ENCODE data around the gene MACROD2. TPM values are rescaled to one million over a fixed set of nuclear protein-coding genes. Genes with fewer than 3 reads are reported as not detected.

MACROD2 gene
- polyA plus RNA-seq, 1 donor (not counting 4 experiments of a cell fraction or from before 2014, with no cell fraction given) = 0.71 TPM

DNA sequence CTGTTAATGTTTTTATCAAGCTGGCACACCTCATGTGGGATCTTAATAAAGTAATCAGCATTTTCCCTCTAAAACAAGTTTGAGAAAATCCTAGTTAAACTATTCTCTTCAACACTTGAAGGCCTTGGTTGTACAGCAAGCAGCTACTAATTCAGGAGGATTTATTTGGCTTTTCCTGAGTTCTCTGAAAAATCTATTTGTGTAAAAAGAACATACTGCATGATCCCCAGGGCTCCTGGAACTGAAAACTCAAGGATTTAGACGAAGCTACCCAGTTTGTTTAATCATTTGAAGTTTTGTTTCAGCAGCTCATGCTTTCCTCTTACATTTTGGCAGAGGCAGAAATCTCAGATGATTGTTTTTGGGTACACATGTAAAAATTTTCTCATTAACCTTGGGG, 651.7 kb downstream of the MACROD2 start:
- H3K4me2 ChIP-seq (ENCODE audit: control insufficient read depth, extremely low read depth, insufficient read depth, low read depth, low read length) = no peak overlapping the region
- H3K4me1 ChIP-seq (ENCODE audit: control insufficient read depth, extremely low read depth, insufficient read depth, low read length) = no peaks in the 10 kb centered on the region
- no peak overlapping the region for H2AFZ ChIP-seq (ENCODE audit: control insufficient read depth, low read length)
- no peaks in the 10 kb centered on the region for H3K36me3 ChIP-seq (ENCODE audit: control insufficient read depth in 2 of 2, extremely low read depth in 1 of 2, insufficient read depth in 2 of 2, low read length in 2 of 2)
- H3K4me3 ChIP-seq (ENCODE audit: control insufficient read depth in 2 of 3, extremely low read depth in 1 of 3, insufficient read depth in 2 of 3, low read depth in 1 of 3, low read length in 3 of 3) = no peak overlapping the region
- no peaks in the 10 kb centered on the region for H3K27me3 ChIP-seq (ENCODE audit: control insufficient read depth, extremely low read depth, insufficient read depth, low read length)
- no peak for DNase-seq (ENCODE audit: low read depth, low spot score)
- no peak overlapping the region for H3K9ac ChIP-seq (ENCODE audit: control insufficient read depth, extremely low read depth, insufficient read depth, low read length)
- no peaks in the 10 kb centered on the region for H4K20me1 ChIP-seq (ENCODE audit: control insufficient read depth, extremely low read depth, insufficient read depth, low read length)
- H3K79me2 ChIP-seq (ENCODE audit: control insufficient read depth, insufficient read depth, low read length) = no peaks in the 10 kb centered on the region
- TF ChIP-seq, protein P1, sequence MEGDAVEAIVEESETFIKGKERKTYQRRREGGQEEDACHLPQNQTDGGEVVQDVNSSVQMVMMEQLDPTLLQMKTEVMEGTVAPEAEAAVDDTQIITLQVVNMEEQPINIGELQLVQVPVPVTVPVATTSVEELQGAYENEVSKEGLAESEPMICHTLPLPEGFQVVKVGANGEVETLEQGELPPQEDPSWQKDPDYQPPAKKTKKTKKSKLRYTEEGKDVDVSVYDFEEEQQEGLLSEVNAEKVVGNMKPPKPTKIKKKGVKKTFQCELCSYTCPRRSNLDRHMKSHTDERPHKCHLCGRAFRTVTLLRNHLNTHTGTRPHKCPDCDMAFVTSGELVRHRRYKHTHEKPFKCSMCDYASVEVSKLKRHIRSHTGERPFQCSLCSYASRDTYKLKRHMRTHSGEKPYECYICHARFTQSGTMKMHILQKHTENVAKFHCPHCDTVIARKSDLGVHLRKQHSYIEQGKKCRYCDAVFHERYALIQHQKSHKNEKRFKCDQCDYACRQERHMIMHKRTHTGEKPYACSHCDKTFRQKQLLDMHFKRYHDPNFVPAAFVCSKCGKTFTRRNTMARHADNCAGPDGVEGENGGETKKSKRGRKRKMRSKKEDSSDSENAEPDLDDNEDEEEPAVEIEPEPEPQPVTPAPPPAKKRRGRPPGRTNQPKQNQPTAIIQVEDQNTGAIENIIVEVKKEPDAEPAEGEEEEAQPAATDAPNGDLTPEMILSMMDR (optimal IDR thresholded peaks at IDR 0.05 in 1 of 3, IDR thresholded peaks at IDR 0.05 in 1 of 3, conservative IDR thresholded peaks at IDR 0.05 in 1 of 3; ENCODE audit: extremely low read depth in 1 of 3, insufficient read depth in 2 of 3, low read length in 3 of 3) = no peak
- no peak for TF ChIP-seq EZH2 (IDR thresholded peaks at IDR 0.05; ENCODE audit: low read length)
- dilution Hi-C loops (cut with MboI; ENCODE audit: extremely low pct_ligation_motif_present, low sequenced_read_pairs) = no loop called here
- H3K9me3 ChIP-seq (ENCODE audit: control insufficient read depth, low read depth, low read length) = no peaks in the 10 kb centered on the region
- no peak for FAIRE-seq
- no peak overlapping the region for H3K27ac ChIP-seq (ENCODE audit: control insufficient read depth, insufficient read depth, low read length)
- no peaks in the 10 kb centered on the region for H3K9me1 ChIP-seq (ENCODE audit: control insufficient read depth, extremely low read depth, insufficient read depth, low read length)

DNA sequence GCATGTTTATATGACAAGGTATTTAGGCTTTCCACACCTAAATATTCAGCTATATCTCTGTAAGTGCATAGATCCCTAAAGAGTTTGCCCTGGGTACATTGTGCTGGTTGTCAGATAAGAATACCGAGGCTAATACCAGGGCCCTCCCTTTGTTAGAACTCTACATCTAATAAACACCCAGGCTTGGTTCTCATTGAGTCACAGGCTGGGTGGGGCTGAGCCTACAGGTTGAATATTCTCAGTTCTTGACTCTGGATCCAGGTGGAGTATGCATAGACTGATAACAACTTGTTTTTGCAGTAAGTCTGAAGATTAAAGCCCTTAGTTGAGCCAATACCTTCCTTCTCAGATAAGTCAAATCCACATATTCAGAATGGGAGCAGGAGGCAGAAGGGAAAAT, 654.3 kb downstream of the MACROD2 start:
- Histone ChIP-seq H3K4me2 (ENCODE audit: control insufficient read depth, extremely low read depth, insufficient read depth, low read depth, low read length) (no peak overlapping the region), H3K27ac (ENCODE audit: control insufficient read depth, insufficient read depth, low read length) (no peak overlapping the region), H3K27me3 (ENCODE audit: control insufficient read depth, extremely low read depth, insufficient read depth, low read length) (no peaks in the 10 kb centered on the region), H3K36me3 (ENCODE audit: control insufficient read depth in 2 of 2, extremely low read depth in 1 of 2, insufficient read depth in 2 of 2, low read length in 2 of 2) (no peaks in the 10 kb centered on the region), H3K9ac (ENCODE audit: control insufficient read depth, extremely low read depth, insufficient read depth, low read length) (no peak overlapping the region), H2AFZ (ENCODE audit: control insufficient read depth, low read length) (no peak overlapping the region), H4K20me1 (ENCODE audit: control insufficient read depth, extremely low read depth, insufficient read depth, low read length) (no peaks in the 10 kb centered on the region), H3K4me1 (ENCODE audit: control insufficient read depth, extremely low read depth, insufficient read depth, low read length) (no peaks in the 10 kb centered on the region), H3K4me3 (ENCODE audit: control insufficient read depth in 2 of 3, extremely low read depth in 1 of 3, insufficient read depth in 2 of 3, low read depth in 1 of 3, low read length in 3 of 3) (no peak overlapping the region), H3K9me3 (ENCODE audit: control insufficient read depth, low read depth, low read length) (no peaks in the 10 kb centered on the region), H3K79me2 (ENCODE audit: control insufficient read depth, insufficient read depth, low read length) (no peaks in the 10 kb centered on the region), H3K9me1 (ENCODE audit: control insufficient read depth, extremely low read depth, insufficient read depth, low read length) (no peaks in the 10 kb centered on the region)
- dilution Hi-C loops (cut with MboI; ENCODE audit: extremely low pct_ligation_motif_present, low sequenced_read_pairs) = no loop called here
- no peak for FAIRE-seq
- DNase-seq (ENCODE audit: low read depth, low spot score) = no peak
- no peak for TF ChIP-seq EZH2 (IDR thresholded peaks at IDR 0.05; ENCODE audit: low read length)
- TF ChIP-seq, protein P1 (optimal IDR thresholded peaks at IDR 0.05 in 1 of 3, IDR thresholded peaks at IDR 0.05 in 1 of 3, conservative IDR thresholded peaks at IDR 0.05 in 1 of 3; ENCODE audit: extremely low read depth in 1 of 3, insufficient read depth in 2 of 3, low read length in 3 of 3) = no peak
